Activated CD4-positive, alpha-beta T cell treated with anti-CD3 and anti-CD28 coated beads, Interleukin-2, amount 50 U/mL, for 48 hours (primary cell): ENCODE measurements around the gene TRPM7.

Experiments
- DNase-seq, 2 experiments: peaks; one replicate each; pipeline ENCODE4 v3.0.0-alpha.2; 2020

TRPM7 gene, protein sequence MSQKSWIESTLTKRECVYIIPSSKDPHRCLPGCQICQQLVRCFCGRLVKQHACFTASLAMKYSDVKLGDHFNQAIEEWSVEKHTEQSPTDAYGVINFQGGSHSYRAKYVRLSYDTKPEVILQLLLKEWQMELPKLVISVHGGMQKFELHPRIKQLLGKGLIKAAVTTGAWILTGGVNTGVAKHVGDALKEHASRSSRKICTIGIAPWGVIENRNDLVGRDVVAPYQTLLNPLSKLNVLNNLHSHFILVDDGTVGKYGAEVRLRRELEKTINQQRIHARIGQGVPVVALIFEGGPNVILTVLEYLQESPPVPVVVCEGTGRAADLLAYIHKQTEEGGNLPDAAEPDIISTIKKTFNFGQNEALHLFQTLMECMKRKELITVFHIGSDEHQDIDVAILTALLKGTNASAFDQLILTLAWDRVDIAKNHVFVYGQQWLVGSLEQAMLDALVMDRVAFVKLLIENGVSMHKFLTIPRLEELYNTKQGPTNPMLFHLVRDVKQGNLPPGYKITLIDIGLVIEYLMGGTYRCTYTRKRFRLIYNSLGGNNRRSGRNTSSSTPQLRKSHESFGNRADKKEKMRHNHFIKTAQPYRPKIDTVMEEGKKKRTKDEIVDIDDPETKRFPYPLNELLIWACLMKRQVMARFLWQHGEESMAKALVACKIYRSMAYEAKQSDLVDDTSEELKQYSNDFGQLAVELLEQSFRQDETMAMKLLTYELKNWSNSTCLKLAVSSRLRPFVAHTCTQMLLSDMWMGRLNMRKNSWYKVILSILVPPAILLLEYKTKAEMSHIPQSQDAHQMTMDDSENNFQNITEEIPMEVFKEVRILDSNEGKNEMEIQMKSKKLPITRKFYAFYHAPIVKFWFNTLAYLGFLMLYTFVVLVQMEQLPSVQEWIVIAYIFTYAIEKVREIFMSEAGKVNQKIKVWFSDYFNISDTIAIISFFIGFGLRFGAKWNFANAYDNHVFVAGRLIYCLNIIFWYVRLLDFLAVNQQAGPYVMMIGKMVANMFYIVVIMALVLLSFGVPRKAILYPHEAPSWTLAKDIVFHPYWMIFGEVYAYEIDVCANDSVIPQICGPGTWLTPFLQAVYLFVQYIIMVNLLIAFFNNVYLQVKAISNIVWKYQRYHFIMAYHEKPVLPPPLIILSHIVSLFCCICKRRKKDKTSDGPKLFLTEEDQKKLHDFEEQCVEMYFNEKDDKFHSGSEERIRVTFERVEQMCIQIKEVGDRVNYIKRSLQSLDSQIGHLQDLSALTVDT (N-terminal part only)

DNA sequence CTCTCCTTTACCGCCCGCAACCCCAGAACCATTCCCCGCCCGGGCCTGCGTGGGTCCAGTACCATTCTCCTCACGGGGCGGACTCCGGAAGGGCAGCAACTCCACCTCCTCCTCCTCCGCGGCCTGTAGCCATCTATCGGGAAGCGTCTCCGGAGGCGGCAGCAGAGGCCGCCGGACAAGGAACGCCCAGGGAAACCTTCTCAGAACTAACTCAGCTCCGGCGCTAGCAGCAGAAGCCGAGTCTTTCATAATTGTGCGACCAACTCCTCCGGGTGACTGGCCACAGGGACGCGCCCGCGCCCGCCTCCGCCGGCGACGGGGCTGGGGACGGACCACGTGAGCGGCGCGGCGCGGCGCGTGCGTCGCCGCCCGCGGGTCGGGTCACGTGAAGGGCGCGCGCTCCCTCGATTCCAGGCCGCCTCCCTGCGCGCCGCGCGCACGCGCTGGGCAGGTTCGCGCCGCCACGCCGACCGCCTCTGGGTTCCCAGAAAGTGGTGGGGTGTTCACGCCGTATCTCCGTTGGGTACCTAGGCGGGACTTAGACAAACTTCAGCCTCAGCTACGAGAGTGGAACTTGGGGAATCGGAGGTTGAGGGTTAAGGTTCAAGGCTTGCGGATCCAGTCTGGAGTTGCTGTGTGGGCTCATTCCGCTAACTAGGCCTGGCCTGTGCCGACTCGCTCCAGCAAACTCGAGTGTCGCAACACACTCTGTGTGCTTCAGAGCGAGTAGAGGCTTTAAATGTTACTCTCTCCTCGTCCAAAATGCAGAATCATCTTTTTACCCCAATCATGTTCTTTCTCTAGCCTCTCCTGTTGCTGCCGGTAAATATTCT lies at the start of gene TRPM7:
Gene TRPM7 (minus strand): TSS at position 329 of the 833 bp plus-strand sequence. CDS start 264 bp downstream, at position 65.
- DNase-seq: peak; percentile 89 to 90

DNA sequence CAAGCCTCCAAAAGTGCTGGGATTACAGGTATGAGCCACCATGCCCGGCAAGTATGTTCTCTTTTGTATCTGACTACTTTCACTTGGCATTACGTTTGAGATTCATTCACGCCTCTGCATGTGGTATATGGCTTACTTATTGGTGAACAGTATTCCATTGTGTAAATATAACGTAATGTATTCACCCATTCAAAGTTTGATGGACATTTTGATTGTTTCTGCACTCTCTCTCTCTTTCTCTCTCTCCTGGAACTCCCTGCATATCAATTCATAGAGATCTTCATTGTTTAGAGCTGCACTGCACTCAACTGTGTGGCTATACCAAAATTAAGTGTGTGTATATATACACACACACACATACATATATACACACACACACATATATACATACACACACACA lies 48.6 kb upstream of the TRPM7 start:
- DNase-seq: no peak

DNA sequence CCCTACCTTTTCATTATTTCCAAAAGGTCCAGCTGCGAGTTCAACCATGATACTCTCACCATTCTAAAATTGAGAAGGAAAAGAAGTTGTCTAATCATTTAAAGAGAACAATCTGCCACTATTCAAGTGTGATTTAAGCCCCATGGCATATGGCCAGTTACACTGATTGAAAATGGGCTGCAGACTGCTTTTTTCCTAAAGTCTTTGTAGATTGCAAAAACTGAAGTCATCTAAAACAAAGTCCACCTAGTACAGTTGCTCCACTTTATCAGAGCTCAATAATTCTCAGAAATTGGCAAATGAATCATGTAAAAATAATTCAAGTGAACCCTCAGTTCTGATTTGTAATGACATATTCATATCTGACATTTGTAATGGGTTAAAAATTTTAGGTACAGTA lies 39.7 kb upstream of the TRPM7 start:
- no peak for DNase-seq

DNA sequence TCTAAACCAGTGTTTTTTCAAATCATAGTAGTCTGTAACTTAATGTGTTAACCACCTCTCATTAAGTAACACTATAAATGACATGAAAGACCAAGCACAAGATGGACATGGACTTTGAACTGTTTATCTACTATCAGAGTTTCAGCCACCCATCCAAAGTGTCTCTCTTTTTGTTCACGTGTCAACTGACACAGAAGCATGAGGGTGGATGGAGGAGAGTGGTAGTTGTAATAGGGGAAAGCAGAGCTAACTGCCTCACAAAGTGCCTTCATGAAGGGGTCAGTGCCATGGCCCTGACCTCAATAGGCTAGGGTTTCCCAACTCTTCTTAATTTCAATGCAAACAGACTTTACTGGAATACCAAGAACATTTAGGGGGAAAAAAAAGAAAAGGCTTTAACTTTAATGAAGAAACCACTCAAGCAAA lies 32.1 kb upstream of the TRPM7 start:
- DNase-seq: no peak

DNA sequence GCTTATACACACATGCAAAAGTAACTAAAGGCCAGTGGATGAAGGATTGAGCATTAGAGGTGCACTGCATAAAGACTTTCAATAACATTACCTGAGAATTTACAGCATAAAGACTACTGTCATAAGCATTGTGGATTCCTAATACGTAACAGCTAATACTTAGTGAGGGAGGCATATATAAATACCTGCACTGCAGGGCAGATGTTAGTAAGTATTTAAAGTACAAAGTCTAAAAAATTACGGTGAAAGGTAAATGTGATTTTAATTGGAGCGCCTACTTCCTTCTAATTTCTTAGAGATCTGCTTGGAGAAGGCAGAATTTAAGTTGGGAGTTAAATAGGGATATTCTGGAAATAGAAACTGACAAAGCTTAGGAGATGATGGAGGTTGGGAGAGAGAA lies 25.4 kb upstream of the TRPM7 start:
- no peak for DNase-seq

DNA sequence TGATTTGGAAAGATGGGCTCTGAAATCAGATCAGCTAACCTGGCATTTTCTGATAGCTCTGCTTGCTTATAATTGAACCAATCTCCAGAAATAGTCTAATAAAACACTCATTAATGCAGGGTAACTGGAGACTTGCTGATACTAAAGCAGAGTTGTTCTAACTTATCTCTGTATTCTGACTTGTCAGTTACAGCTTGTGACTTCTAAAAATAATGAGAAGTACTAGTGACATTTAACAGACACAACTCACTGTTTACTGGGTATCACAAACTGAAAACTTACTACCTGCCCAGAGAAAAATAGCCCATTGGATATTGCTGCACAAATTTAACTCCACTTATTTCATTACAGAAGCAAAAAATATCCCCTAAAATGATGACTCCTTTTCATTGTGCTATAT lies 24.0 kb upstream of the TRPM7 start:
- no peak for DNase-seq

DNA sequence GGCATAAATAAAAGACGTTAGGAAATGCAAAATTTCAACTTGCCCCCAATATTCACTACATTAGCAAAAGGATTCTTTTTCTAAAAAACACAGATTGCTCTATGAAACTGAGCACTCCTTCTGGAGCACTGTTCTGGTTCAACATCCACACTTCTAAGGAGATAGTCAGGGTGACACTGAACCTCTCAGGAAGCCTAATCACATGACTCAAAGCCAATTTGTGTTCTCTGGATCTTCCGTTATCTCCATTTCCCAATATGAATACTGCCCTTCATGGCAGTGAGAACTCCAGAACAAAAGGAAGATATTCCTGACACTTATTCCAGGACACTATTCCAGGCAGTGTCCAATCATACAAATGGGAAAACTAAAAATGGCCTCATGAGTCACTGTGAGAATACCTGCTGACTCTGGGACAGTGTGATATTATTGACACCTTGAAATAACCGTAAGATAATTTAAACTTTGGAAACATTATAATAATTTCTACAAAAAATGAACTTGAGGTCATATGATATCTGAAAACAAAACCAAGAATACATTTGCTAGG lies 21.4 kb upstream of the TRPM7 start:
- DNase-seq: no peak

DNA sequence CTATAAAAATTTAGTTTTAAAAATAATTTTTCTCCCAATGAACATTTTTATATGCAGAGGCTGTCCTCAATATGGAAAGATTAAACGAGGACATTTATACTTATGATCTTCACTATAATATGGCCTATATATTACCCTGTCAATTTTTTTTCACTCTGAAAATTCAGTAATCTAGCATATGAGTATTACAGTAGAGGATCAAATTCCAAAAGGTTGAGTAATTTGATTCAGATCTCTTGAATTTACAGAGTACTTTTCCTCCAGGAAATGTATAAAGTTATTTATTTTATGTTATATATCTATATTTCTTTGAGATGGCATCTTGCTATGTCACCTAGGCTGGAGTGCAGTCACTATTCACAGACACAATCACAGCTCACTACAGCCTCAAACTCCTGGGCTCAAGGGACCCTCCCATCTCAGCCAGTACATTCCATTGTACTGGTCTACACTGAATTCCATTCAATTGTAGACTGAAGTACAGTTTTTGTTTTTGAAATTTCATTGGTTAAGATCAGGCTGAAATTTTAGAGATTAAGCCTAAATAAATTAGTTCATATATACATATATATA lies 16.3 kb upstream of the TRPM7 start:
- DNase-seq: no peak

DNA sequence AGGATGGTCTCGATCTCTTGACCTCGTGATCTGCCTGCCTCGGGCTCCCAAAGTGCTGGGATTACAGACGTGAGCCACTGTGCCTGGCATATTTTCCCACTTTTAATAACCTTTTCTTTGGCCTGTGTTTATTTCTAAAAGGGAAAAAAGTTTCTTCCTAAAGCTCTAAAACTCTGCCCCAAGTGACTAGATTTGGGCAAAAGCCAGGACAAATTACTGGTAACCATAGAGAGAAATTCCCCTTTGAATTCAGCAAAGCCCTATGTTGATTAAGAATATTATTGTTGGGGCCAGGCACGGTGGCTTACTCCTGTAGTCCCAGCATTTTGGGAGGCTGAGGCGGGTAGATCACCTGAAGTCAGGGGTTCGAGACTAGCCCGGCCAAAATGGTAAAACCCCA lies 11.5 kb upstream of the TRPM7 start:
- DNase-seq: no peak

DNA sequence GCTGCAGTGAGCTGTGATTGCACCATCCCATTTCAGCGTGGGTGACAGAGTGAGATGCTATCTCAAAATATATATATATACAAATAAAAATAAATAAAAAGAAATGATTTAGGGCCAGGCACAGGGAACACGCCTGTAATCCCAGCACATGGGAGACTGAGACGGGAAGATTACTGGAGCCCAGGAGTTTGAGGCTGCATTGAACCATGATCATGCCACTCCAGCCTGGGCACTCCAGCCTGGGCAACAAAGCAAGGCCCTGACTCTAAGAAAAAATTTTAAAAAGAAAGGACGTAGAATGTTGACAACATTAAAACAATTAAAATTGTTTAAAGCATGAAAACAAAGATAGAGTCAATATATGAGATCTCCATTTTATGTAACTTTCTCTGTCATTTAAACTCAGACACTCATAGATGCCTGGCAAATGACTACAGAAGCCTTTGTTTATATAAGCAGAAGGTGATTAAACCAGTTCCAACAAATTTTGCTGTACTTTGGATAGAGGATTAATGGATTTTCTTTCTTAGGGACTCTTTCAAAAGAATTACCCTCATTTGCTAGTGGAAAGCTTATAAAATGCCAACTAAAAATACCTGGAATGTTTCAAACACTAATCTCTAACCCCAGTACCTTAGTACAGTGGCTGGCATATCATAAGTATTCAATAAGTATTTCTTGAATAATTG lies 10.7 kb upstream of the TRPM7 start:
- no peak for DNase-seq

DNA sequence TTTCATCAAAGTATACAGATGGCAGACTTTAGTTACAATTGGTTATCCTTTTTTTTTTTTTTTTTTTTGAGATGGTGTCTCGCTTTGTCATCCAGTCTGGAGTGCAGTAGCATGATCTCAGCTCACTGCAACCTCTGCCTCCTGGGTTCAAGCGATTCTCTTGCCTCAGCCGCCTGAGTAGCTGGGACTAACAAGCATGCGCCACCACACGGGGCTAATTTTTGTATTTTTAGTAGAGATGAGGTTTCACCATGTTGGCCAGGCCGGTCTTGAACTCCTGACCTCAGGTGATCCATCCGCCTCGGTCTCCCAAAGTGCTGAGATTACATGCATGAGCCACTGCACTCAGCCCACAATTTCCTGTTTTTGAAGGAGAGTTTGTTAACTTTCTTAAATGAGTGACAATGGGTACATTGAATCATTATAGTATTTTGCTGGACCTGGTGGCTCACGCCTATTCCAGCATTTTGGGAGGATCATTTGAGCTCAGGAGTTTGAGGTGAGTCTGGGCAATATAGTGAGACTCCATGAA lies 8.1 kb upstream of the TRPM7 start:
- DNase-seq: peak in 1 of 2 experiments; percentile 10

DNA sequence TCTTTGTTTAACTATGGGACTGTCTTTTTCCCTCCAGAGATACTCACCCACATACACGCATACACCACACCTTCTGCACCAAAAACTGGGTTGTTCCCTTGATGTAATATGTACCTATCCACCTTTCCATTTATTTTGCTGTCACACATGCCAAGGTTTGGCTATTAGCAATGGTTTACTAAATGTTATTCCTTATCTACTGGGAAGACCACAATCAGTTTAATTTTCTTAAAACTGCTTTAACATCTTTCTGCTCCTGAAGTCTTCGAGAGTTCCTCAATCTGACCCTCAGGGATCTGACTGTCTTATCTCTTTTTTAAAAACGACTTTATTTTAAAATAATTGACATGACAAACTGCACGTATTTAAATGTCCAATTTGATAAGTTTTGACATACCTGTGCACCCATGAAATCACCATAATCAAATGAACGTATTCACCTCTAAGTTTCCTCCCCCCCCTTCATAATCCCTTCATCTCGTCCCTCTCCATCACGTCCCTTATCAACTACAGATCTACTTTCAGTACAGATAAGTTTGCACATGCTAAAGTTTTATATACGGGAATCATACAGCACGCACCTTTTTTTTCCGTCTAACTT lies 805 bp upstream of the TRPM7 start:
- no peak for DNase-seq

DNA sequence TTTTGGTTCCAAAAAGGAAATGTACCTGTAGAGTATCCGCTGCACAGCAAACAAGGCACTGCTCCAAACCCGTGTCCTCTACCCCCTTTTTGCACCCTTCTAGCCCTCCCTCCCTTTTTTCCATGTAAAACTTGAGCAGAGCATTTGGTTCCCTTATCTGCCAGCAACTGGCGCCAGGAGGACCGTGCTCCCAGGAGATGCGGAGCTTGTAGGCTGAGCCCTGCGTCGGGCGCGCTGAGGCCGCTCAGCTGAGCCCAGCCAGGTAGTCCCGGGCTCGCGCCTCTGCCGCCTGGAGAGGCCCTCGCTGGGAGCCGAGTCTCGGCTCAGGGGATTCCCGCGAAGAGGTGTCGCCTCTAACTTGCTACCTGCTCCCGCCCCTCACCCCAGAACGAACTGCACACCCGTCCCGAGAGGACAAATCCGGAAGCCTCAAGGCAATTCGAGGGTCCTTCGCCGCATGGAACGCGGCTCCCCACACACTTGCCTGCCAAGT lies 575 bp downstream of the TRPM7 start:
- DNase-seq: peak; percentile 79 to 81

DNA sequence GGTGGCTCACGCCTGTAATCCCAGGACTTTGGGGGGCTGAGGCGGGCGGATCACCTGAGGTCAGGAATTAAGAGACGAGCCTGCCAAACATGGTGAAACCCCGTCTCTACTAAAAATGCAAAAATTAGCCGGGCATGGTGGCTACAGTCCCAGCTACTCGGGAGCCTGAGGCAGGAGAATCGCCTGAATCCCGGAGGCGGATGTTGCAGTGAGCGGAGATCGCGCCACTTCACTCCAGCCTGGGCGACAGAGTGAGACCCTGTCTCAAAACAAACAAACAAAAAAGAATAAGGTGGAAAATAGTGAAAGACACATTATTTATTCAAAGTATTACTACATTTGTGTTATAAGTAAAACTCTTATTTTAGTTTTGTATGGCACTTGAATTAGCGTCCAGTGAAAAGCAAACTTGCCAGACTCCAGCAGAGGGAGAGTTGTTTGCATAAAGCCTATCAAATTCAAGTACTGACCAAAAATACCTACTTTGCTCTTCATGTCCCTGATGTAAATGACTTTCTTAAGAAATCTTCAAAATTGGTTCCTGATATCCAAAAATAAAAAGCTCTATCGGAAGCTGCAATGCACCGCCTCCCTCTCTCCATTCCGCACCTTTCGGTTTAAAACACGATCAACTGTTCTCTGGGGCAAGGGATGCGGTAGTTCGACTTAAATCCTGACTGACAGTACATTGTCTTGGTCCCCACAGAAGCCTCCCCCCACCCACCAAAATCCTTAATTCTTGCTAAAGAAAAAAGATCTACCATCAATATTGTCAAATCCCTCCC lies 1.2 kb downstream of the TRPM7 start:
- no peak for DNase-seq

DNA sequence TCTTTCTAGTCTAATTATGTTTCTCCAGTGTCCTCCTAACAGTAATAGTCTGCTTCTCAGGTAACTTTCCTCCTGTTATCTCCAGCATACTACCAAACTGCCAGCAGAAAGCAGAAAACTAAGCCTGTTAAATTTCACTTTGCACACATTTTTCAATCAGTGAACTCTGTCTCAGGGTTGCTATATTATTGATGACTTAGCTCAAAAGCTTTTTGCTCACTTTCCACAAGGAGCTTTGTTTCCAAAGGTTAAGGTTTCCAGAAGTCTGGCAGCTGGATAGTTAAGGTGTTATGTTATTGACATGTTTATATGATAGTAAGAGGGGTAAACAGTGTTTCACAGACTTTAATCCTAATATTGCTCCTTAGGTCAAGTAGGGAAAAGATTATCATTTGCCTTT lies 5.1 kb downstream of the TRPM7 start:
- no peak for DNase-seq

DNA sequence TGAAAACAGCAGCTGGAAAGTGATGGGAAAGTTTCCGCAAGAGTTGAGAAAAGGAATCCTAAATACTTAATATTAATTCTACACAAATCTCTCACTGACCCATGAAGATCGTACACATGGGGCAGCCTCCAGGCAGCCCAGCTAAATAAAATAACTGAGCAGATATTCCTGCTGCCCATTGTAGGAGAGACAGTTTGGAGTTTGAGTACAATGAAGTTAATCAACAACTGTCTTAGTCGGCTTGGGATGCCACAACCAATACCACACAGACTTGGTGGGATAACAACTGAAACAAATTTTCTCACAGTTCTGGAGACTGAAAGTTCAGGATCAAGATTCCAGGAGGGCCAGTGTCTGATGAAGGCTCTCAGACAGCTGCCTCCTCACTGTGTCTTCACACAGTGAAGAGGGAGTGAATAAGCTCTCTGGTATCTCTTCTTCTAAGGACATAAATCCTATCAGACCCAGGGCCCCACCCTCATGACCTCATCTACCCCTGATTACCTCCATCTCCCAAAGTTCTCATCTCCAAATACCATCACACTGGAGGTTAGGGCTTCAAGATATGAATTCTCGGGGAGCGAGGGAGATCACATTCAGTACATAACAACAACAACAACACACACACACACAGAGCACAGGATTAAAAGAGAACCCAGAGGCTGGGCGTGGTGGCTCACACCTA lies 9.7 kb downstream of the TRPM7 start:
- DNase-seq: no peak

DNA sequence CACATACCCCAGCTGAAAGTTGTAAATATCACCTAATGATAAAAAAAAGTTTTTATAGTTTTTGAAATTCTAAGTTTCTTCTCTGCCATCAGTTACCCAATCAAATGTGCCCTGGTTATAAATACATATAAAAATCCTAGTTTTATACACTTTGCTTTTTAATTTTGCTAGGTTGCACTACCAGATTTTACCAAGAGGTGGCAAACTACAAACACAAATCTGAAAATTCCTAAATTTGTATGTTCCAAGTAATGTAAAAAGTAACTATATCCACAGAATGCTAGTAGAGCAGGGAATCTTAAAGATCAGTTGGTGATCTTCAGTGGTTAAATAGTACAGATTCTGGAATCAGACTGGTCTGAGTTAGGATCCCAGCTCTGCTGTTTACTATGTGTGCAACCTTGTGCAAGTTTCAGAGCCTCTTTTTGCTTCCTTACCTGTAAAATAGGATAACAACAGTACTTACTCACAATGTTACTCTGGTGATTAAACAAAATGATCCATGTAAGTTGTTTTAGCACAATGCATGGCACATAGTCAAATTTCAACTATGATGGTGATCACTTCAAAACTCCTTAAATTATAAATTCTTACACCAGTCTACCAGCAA lies 11.0 kb downstream of the TRPM7 start:
- DNase-seq: no peak

DNA sequence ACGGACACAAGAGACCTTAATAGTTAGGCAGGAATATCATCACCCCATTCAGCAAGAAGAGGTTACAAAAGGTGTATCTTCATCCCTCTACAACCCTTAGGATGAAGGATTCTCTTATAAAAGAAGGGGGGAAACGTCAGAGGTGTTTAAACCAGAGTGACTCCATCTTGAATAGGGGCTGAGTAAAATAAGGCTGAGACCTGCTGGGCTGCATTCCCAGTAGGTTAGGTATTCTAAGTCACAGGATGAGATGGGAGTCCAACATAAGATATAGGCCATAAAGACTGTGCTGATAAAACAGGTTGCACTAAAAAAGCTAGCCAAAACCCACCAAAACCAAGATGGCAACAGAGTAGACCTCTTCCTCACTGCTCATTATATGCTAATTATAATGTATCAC lies 16.5 kb downstream of the TRPM7 start:
- no peak for DNase-seq
